HG03196 (cell line): ENCODE measurements around the gene CFAP46.
"Not testable (repeated sequence)": the region's sequence is repeated elsewhere in the genome, so short reads cannot be mapped to it uniquely, and the experiment has no call there.

ENCODE experiments used
- ATAC-seq: cut with Tn5 transposase; IDR thresholded peaks from one replicate; pipeline ENCODE4 v1.9.1; 2021; ENCODE audit not compliant: unreplicated experiment

The CFAP46 gene

DNA sequence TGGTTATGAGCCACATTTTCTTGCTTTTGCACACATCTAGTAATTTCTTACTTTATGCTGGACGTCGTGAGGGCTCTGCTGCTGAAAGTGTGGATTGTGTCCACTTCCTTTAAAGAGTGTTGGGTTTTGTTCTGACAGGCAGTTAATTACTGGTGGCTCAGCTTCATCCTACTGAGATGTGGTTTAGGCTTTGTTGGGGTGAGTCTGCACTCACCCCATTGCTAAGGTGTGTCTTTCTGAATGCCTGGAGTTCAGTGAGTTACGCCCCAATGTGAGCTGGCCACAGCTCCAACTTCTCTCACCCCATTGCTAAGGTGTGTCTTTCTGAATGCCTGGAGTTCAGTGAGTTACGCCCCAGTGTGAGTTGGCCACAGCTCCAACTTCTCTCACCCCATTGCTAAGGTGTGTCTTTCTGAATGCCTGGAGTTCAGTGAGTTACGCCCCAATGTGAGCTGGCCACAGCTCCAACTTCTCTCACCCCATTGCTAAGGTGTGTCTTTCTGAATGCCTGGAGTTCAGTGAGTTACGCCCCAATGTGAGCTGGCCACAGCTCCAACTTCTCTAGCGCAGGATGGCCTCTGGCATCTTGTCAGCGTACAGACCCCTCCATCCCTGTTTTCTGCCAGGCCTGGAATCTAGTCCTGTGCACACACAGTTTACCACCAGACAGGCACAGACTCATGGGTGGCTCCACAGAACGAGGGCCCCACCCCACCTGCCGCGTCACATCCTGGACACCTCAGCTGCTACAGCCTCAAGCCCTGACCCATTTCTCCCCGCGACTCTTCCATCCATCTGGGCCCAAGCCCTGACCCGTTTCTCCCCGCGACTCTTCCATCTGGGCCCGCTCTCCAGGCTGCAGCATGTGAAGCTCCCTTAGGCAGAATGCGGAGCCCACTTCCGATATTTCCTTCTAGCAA, 39.5 kb downstream of the CFAP46 start:
- not testable (repeated sequence) for ATAC-seq

DNA sequence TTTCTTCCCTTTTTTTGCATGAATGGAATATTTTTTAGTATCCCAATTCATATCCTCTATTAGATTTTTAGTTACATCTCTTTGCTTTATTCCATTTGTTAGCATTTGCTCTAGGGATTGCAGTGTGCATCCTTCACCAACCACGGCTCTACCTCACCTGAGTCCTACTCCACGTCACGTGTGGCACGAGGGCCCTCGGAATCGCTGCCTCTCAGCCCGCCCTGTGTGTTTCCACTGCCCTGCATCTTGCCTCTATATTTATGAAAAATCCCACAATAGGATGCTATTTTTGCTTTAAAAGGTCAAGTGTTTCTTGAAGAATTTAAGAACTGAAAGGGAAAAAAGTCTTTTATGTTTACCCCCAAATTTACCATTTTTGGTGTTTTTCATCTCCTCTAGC, 41.0 kb downstream of the CFAP46 start:
- no peak for ATAC-seq

GRCh38 chr10:132900211-132900756, 42.1 kb downstream of the CFAP46 start:
- no peak for ATAC-seq

DNA sequence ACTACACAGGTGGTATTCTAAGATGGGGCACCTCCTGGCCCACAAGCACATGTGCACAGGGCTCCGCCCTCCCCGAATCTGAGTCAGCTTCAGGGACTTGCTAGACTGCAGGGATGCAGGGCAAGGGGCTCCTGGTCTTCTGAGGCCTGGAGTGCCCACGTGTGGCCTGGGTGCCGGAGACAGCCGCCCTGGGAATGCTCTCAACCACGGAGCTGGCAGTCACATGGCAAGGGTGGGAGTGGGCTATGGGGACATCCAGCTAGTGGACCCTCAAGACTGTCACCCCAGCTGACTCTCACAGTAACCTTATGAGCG, 42.7 kb downstream of the CFAP46 start:
- ATAC-seq: no peak

DNA sequence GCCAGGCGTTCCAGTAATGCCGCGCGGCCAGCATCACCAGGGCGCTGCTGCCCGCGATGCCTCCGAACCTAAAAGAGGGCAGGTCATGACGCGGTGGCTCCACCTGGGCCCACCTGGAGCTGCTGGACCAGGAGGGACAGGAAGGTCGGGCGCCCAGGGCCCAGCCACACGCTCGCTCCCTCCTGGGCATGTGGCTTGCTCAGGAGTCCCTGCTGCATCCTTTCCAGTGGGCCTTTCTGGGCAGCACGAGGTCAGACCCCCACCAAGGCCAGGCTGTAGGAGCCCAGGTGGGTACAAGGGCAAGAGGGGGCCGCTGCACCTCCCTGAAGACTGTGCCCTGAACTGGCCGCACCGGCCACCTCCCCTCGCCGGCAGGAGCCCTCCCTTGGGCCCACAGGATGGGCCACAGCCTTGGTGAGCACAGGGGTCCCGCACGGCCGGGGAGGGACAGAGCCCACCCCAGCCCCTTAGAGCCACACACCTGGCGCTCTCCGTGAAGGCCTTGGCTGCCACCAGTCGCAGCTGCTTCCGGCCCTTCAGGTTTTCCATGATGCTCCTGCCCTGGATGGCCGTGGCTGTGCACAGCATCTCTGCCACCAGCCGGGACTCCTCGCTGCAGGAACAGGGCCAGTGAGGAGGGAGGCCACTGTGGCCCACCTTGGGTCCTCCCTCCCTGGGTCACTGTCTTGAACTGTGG, 43.2 kb downstream of the CFAP46 start:
- ATAC-seq: no peak

GRCh38 chr10:132898391-132899053, 43.8 kb downstream of the CFAP46 start:
- no peak for ATAC-seq

DNA sequence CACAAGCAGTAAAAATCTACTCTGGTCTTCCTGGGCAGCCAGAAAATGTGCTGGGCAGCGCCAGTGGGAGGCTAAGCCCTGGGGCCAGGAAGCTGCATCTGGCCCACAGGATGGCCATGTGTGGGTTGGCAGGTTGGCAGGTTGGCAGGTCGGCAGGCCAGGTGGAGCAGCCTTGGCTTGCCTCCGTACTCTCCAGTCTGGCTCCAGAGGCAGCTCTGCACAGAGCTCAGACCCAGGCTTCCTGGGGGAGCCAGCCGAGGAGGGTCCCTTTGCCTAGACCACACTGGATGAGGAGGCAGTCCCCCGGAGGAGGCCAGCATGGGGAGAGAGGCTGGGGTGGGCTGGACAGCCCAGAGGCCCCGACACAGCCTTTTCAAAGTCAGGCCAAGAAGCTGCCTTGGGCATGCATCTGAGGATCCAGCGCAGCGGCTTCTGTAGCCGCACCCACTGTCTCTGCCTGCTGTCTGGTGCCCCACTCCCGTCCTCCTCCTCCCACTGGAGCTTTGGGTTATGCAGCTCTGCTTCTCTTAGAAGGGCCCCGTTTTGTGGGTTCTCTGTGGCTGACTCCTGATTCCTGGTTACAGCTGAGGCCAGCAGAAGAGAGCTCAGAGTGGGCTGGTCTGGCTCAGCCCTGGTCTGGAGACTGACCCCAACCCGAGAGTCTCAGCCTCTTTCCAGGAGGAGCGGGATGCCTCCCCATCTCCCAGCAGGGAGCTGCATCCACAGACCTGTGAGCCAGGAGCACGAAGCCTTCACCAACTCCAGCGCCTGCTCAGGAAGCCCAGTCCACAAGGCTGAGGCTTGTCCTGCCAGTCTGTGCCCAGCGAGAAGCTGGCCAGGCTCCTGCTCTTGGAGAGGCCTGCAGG, 44.6 kb downstream of the CFAP46 start:
- no peak for ATAC-seq

DNA sequence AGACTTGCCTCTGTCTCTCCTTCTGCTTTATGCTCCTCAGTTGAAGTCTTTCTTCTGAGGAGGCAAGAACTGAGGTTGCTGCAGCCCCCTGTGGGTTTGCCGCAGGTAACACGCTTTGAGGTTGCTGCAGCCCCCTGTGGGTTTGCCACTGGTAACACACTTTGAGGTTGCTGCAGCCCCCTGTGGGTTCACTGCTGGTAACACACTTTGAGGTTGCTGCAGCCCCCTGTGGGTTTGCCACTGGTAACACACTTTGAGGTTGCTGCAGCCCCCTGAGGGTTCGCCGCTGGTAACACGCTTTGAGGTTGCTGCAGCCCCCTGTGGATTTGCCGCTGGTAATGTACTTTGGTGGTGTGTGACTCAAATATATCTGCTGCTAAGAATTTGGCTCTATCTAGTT, 48.6 kb downstream of the CFAP46 start:
- ATAC-seq: not testable (repeated sequence)

DNA sequence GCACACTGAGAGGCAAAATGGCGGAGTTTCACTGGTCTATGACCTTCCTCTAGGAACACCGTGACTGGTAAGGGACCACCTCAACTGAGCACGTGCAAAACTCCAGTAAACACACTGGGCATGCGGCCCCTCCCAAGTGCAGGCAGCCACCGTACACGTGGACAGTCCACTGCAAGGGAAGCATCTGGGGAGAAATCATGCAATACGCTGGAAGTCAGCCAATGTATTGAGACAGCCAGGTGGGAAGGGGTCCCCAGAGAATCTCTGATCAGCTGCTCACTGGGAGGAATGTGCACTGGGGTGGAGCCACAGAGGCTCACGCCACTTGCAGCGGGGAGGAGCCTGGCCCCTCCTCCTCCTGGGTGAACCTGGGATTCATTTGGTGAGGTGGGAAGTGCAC, 49.3 kb downstream of the CFAP46 start:
- no peak for ATAC-seq

GRCh38 chr10:132892004-132892403, 50.4 kb downstream of the CFAP46 start:
- ATAC-seq: no peak

GRCh38 chr10:132891368-132891767, 51.0 kb downstream of the CFAP46 start:
- ATAC-seq: no peak

GRCh38 chr10:132890301-132890700, 52.1 kb downstream of the CFAP46 start:
- ATAC-seq: no peak

DNA sequence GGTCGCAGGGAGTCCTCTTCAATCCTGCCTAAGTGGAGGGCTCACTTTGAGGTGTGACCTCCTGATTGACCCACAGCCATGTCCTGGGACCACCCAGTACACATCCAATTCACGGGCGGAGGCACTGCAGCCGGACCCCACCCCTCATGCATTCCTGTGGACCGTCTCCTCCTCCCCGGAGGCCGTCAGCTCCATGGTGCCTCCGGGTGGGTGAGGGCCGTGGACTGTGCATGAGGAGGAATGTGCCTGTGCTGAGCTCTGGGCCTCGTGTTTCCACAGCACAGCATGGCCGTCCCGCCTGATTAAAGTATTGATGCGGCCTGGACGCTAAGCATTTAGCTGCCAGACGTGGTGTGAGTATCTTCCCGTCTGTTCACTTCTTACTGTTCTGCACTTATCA, 52.8 kb downstream of the CFAP46 start:
- ATAC-seq: no peak

DNA sequence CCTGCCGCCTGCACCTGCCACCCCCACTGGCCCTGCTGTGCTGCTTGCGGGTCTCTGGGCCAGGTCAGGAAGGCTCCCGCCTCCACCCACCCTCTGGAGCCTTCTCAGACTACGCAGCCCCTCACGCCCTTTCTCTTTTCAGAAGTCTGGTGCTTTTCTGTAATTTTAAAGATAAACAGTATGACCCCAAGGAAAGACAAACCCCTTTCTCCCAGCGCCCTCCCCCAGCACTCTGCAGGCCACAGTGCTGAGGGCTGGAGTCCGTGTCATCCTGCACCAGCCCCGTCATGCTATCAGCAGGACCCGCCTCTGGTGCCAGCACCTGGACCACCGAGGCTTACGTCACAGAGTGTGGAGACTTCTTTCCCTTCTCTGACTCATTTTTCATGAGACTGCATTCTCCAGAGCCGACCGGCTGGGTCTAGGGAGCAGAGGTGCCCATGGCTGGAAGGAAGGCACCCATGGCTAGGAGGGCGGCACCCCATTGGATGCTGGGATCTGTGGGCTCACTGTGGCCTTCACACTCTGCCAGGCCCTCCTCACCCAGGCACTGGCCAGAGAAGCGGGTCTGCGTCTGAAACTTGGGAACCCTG, 53.4 kb downstream of the CFAP46 start:
- ATAC-seq: no peak

DNA sequence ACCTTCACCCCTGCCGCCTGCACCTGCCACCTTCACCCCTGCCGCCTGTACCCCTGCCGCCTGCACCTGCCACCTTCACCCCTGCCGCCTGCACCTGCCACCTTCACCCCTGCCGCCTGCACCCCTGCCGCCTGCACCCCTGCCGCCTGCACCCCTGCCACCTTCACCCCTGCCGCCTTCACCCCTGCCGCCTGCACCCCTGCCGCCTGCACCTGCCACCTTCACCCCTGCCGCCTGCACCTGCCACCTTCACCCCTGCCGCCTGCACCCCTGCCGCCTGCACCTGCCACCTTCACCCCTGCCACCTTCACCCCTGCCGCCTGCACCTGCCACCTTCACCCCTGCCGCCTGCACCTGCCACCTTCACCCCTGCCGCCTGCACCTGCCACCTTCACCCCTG, 53.9 kb downstream of the CFAP46 start:
- ATAC-seq: not testable (repeated sequence)

- no peak for ATAC-seq
These were observed 55.9 kb downstream of the CFAP46 start for GRCh38 chr10:132886211-132887099.

GRCh38 chr10:132885451-132886210, 56.7 kb downstream of the CFAP46 start:
- no peak for ATAC-seq

DNA sequence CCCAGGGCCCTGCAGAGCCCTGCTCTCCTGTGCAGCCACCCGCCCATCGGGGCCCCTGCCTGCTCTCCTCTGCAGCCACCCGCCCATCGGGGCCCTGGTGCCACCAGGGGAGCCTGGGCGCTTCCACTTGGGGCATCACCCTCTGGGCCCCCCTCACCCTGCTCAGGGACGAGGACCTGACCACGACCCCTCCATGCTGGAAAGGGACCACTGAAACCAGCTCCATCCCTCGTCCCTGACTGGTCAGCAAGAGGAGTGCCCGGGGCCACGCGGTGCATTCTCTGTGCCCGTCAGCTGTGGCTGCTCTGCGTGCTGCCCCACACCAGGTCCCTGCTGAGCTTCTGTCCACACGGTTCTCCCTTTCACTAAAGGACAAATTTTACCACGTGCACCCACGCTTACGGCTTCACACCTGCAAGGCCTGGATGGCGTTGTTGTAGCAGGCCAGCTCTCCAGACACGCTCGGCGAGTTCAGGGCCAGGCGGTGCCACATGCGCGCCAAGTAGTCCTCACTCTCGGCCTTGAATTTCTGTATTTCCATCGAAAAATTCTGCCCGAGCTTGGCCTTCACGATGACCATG, 57.6 kb downstream of the CFAP46 start:
- no peak for ATAC-seq
